GM20000 (cell line): ENCODE data around the gene DLG2.

Source experiments
- DNase-seq: peaks from one replicate; pipeline ENCODE4 v3.0.0; 2012; ENCODE audit warnings: low spot score
- TF ChIP-seq, protein P1 (sequence below): IDR thresholded peaks from 2 replicates; pipeline ENCODE4 v1.5.1; 2012; ENCODE audit warnings: mild to moderate bottlenecking, control low read depth; ENCODE audit errors: extremely low read depth, missing control alignments

Gene DLG2

GRCh38 chr11:83723999-83724398 is 1903.1 kb downstream of the DLG2 start:
- DNase-seq, result peak; percentile 35
- TF ChIP-seq, protein P1, sequence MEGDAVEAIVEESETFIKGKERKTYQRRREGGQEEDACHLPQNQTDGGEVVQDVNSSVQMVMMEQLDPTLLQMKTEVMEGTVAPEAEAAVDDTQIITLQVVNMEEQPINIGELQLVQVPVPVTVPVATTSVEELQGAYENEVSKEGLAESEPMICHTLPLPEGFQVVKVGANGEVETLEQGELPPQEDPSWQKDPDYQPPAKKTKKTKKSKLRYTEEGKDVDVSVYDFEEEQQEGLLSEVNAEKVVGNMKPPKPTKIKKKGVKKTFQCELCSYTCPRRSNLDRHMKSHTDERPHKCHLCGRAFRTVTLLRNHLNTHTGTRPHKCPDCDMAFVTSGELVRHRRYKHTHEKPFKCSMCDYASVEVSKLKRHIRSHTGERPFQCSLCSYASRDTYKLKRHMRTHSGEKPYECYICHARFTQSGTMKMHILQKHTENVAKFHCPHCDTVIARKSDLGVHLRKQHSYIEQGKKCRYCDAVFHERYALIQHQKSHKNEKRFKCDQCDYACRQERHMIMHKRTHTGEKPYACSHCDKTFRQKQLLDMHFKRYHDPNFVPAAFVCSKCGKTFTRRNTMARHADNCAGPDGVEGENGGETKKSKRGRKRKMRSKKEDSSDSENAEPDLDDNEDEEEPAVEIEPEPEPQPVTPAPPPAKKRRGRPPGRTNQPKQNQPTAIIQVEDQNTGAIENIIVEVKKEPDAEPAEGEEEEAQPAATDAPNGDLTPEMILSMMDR, result no peak

DNA sequence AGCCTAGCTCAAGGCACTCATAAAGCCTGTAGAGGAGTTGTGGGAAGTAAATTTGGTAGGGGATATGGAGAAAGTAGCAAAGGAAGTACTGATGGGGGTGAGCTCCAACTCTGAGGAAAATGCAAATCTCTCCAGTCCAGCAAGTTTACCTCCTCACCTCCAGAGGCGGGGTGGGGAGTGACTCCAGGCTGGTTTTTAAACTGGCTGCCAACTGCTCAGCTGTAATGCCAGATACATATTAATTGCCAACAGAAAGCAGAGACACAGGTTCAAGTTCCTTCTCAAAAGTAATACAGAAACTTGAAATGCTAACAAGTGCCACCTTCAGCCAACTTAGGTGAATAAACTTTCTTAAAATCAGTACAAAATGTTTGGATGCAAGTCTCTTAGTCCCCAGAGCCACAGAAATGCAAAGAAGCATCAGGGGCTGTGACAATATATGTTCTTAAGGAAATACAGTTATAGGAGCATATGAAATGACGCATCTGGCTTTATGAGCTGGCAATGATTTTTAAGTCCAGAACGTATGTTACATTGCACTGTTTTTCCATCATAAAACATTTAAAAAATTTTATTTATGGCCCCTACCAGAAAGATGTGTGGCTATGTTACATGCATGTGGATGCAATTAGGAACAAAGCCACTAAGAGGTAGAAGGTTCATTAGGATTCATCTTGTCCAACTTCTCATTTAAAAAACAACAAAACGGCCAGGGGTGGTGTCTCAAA is 1904.6 kb downstream of the DLG2 start:
- TF ChIP-seq, protein P1, result no peak
- DNase-seq, result no peak

GRCh38 chr11:83721263-83721662 is 1905.9 kb downstream of the DLG2 start:
- no peak for DNase-seq

GRCh38 chr11:83720675-83721074 is 1906.5 kb downstream of the DLG2 start:
- TF ChIP-seq, protein P1, result no peak
- DNase-seq, result no peak

More at GRCh38 chr11:83721263-83721662, 1905.9 kb downstream of the DLG2 start:
- TF ChIP-seq, protein P1, result no peak

GRCh38 chr11:83717537-83717936 is 1909.6 kb downstream of the DLG2 start:
- TF ChIP-seq, protein P1, result no peak
- no peak for DNase-seq

DNA sequence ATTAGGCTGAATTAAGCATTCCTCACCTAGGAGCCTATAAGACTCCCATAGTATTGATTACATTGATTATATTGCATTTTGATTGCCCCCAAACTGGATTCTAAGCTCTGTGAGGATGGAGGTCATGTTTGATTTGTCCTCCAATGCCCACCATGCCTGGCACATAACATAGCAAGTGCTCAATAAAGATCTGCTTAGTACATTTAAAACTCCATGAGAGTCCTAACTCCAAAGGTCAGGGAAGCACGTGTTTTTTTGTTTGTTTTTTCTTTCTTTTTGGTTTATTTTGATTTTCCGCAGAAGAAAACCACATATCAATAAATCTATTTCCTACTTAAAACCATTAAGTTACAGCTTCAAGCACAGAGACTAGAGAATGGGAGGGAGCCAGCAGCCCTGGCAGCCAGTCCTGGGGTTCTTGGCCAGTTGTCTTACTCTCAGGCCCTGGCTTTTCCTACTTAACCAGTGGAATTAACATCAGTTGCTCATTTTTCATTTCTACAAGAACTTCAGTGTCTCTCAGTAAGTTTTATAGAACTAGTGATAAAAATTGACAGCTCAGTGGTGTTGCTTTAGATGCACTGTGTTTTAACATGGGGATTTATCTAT is 1911.1 kb downstream of the DLG2 start:
- DNase-seq, result no peak
- TF ChIP-seq, protein P1, result no peak

- DNase-seq, result no peak
Measured at GRCh38 chr11:83713708-83714107, 1913.4 kb downstream of the DLG2 start.

More at GRCh38 chr11:83713708-83714107, 1913.4 kb downstream of the DLG2 start:
- TF ChIP-seq, protein P1, result no peak
